ENCODE measurements around the gene SLC51A. TPM values are rescaled to one million over a fixed set of nuclear protein-coding genes. Genes with fewer than 3 reads are reported as not detected.

The SLC51A gene
- total and polyA plus RNA-seq, 9 of the 15 experiments (the other 6 are each of a cell fraction or from before 2014, with no cell fraction given), result 0.35 to 0.38 TPM; not detected in 7

- ChIA-PET CTCF (ENCODE audit: low intra/inter-chr PET ratio) (no interaction called here), POLR2A (interaction anchor here (0.7 kb wide), 1 partner anchor 33 kb away, joined by 4 read pairs; no protein-coding TSS in a partner anchor)
- no peak overlapping the region for H2AFZ ChIP-seq (ENCODE audit: low read depth, low read length)
- peaks cover 60% of the 10 kb centered on the region for H3K36me3 ChIP-seq (ENCODE audit: control insufficient read depth, insufficient read depth, low read length)
- H3K27ac ChIP-seq (ENCODE audit: extremely low read depth, low read depth, low read length), result no peak overlapping the region
- DNase-seq (ENCODE audit: extremely low read depth in 1 of 4, low spot score in 3 of 4) (no peak), ATAC-seq (no peak), FAIRE-seq (no peak)
- 89% methylated on average over 11 of the region's 13 CpGs for WGBS (ENCODE audit: insufficient coverage, low coverage, missing lambda C conversion rate)
- no peak overlapping the region for H3K4me2 ChIP-seq (ENCODE audit: insufficient read depth, low read length)
- BruUV-seq (replicated peaks), result no TSS peak
- H3K79me2 ChIP-seq (ENCODE audit: control insufficient read depth, insufficient read depth, low read length), result peaks cover 6% of the 10 kb centered on the region; the same call in 1 of the 3 replicates
- no peak overlapping the region for H3K4me3 ChIP-seq
- no peak overlapping the region for H3K9ac ChIP-seq (ENCODE audit: insufficient read depth in 1 of 2, low read depth in 2 of 2, low read length in 2 of 2)
- TF ChIP-seq BMI1 (IDR thresholded peaks at IDR 0.05; ENCODE audit: low read length), result no peak
- no peak for TF ChIP-seq KDM5B (IDR thresholded peaks at IDR 0.05; ENCODE audit: insufficient replicate concordance, low read depth, low read length)
- TF ChIP-seq MXD1 (CRISPR knock-in tag; IDR thresholded peaks at IDR 0.05; ENCODE audit: borderline replicate concordance, poor library complexity, severe bottlenecking), result no peak
- no peak for TF ChIP-seq CC2D1A (IDR thresholded peaks at IDR 0.05)
- no peak for TF ChIP-seq KLF6 (CRISPR knock-in tag; IDR thresholded peaks at IDR 0.05; ENCODE audit: borderline replicate concordance)
- no peak for TF ChIP-seq FOXA3 (CRISPR knock-in tag; conservative IDR thresholded peaks at IDR 0.05 in 1 of 2, IDR thresholded peaks at IDR 0.05 in 1 of 2)
- TF ChIP-seq MTA3 (IDR thresholded peaks at IDR 0.05; ENCODE audit: borderline replicate concordance), result no peak
- TF ChIP-seq ZNF24 (IDR thresholded peaks at IDR 0.05), result no peak
- TF ChIP-seq BACH1 (tag; IDR thresholded peaks at IDR 0.05), result no peak
- TF ChIP-seq MYC (IDR thresholded peaks at IDR 0.05; ENCODE audit: low read depth, low read length), result no peak
- no peak for TF ChIP-seq MYC (CRISPR knock-in tag; IDR thresholded peaks at IDR 0.05; ENCODE audit: borderline replicate concordance, low read depth)
- TF ChIP-seq TOE1 (IDR thresholded peaks at IDR 0.05; ENCODE audit: borderline replicate concordance), result no peak
- TF ChIP-seq TOE1 (CRISPR knock-in tag; IDR thresholded peaks at IDR 0.05; ENCODE audit: borderline replicate concordance, low read depth), result no peak
- no peak for TF ChIP-seq ZNF133 (CRISPR knock-in tag; IDR thresholded peaks at IDR 0.05)
- no peak for TF ChIP-seq PCBP2 (IDR thresholded peaks at IDR 0.05; ENCODE audit: low read depth, low read length, poor library complexity, severe bottlenecking)
- no peak for TF ChIP-seq SIX5 (IDR thresholded peaks at IDR 0.05; ENCODE audit: borderline replicate concordance in 1 of 2, insufficient read depth in 1 of 2, low read depth in 1 of 2, low read length in 2 of 2)
- TF ChIP-seq DPF2 (IDR thresholded peaks at IDR 0.05), result no peak
- no peak for TF ChIP-seq SMARCC2 (IDR thresholded peaks at IDR 0.05; ENCODE audit: low read depth)
- no peaks in the 10 kb centered on the region for H3K27me3 ChIP-seq (ENCODE audit: control insufficient read depth in 2 of 2, insufficient read depth in 2 of 2, low read length in 2 of 2)
- no peaks in the 10 kb centered on the region for H4K20me1 ChIP-seq (replicated peaks; ENCODE audit: control insufficient read depth, insufficient read depth, low read length)
- peaks cover 9% of the 10 kb centered on the region; the same call in 1 of the 2 replicates for H3K9me3 ChIP-seq (replicated peaks; ENCODE audit: control insufficient read depth, insufficient read depth, low read depth, low read length)
- no peaks in the 10 kb centered on the region for H3K9me1 ChIP-seq (ENCODE audit: control insufficient read depth, insufficient read depth, low read length)
- H3K4me1 ChIP-seq (replicated peaks in 1 of 2; ENCODE audit: control insufficient read depth in 2 of 2, insufficient read depth in 2 of 2, low read length in 2 of 2), result no peaks in the 10 kb centered on the region
- in situ Hi-C loops (cut with MboI), result loop anchor here (5.0 kb wide), 1 partner anchor 211 kb away; no protein-coding TSS in a partner anchor
- intact Hi-C loops (cut with micrococcal nuclease), result no loop called here
Observed at GRCh38 chr3:196246612-196247308, 30.4 kb downstream of the SLC51A start.

Measured in K562 (cell line).